GM18861 (cell line): Measurements from ENCODE around the gene DIAPH2.
"Not testable (repeated sequence)": the region's sequence is repeated elsewhere in the genome, so short reads cannot be mapped to it uniquely, and the experiment has no call there.

Source experiments
- ATAC-seq: cut with Tn5 transposase; IDR thresholded peaks from one replicate; pipeline ENCODE4 v1.9.1; 2021; ENCODE audit not compliant: unreplicated experiment

The DIAPH2 gene

GRCh38 chrX:96715481-96715880 lies 30.8 kb downstream of the DIAPH2 start:
- ATAC-seq = no peak

- ATAC-seq = no peak
Measured at GRCh38 chrX:96719161-96719875, 34.7 kb downstream of the DIAPH2 start.

GRCh38 chrX:96721354-96721753 lies 36.7 kb downstream of the DIAPH2 start:
- ATAC-seq = peak; percentile 99

- ATAC-seq = no peak
Measured at GRCh38 chrX:96722781-96723180, 38.1 kb downstream of the DIAPH2 start.

- ATAC-seq = no peak
Measured at GRCh38 chrX:96729053-96729452, 44.4 kb downstream of the DIAPH2 start.

- no peak for ATAC-seq
Measured at GRCh38 chrX:96729868-96730643, 45.4 kb downstream of the DIAPH2 start.

GRCh38 chrX:96731000-96731399 lies 46.4 kb downstream of the DIAPH2 start:
- not testable (repeated sequence) for ATAC-seq

- ATAC-seq = no peak
Measured at GRCh38 chrX:96743367-96744073, 58.9 kb downstream of the DIAPH2 start.

GRCh38 chrX:96752781-96753180 lies 68.1 kb downstream of the DIAPH2 start:
- ATAC-seq = no peak

- ATAC-seq = no peak
Measured at GRCh38 chrX:96753230-96753629, 68.6 kb downstream of the DIAPH2 start.

- ATAC-seq = no peak
Measured at GRCh38 chrX:96756491-96756890, 71.8 kb downstream of the DIAPH2 start.

GRCh38 chrX:96761566-96761965 lies 76.9 kb downstream of the DIAPH2 start:
- no peak for ATAC-seq

- ATAC-seq = no peak
Measured at GRCh38 chrX:96763608-96764007, 79.0 kb downstream of the DIAPH2 start.

- peak; percentile 68 for ATAC-seq
Measured at GRCh38 chrX:96764864-96765263, 80.2 kb downstream of the DIAPH2 start.

- no peak for ATAC-seq
Measured at GRCh38 chrX:96770315-96770714, 85.7 kb downstream of the DIAPH2 start.

GRCh38 chrX:96771486-96771885 lies 86.8 kb downstream of the DIAPH2 start:
- ATAC-seq = no peak

- no peak for ATAC-seq
Measured at GRCh38 chrX:96774116-96774515, 89.5 kb downstream of the DIAPH2 start.

- ATAC-seq = no peak
Measured at GRCh38 chrX:96776966-96777365, 92.3 kb downstream of the DIAPH2 start.

- no peak for ATAC-seq
Measured at GRCh38 chrX:96791559-96791958, 106.9 kb downstream of the DIAPH2 start.

GRCh38 chrX:96792047-96792446 lies 107.4 kb downstream of the DIAPH2 start:
- no peak for ATAC-seq

- no peak for ATAC-seq
Measured at GRCh38 chrX:96798982-96799381, 114.3 kb downstream of the DIAPH2 start.

- no peak for ATAC-seq
Measured at GRCh38 chrX:96807318-96807717, 122.7 kb downstream of the DIAPH2 start.
